Natural killer cell (primary cell): ENCODE measurements around the gene RNASE13. TPM values are rescaled to one million over a fixed set of nuclear protein-coding genes. Genes with fewer than 3 reads are reported as not detected.

ENCODE experiments used
- ATAC-seq, 3 donors: fragments of 150-1000 bp in 2 of 3; fragments of 200-7000 bp in 1 of 3; cut with Tn5 transposase; 1 replicate in 1 of 3; 2 replicates in 2 of 3; pipeline ENCODE4 v1.10.0; 2021; ENCODE audit warnings: mild to moderate bottlenecking in 2 of 3, moderate library complexity in 2 of 3
- DNase-seq, 2 donors: peaks; one replicate each; pipeline versions ENCODE4 v3.0.0 to v3.0.0-alpha.2; 2013 to 2021; ENCODE audit warnings: mixed read lengths in 1 of 2
- H3K27ac ChIP-seq: one replicate; pipeline ENCODE4 v1.5.1; 2013; ENCODE audit warnings: mild to moderate bottlenecking, low read length
- H3K27me3 ChIP-seq: one replicate; pipeline ENCODE4 v1.6.1; 2013; ENCODE audit warnings: low read length; ENCODE audit not compliant: control insufficient read depth, insufficient read depth
- H3K36me3 ChIP-seq: one replicate; pipeline ENCODE4 v1.6.1; 2013; ENCODE audit warnings: low read length; ENCODE audit not compliant: control insufficient read depth, insufficient read depth
- H3K4me1 ChIP-seq: one replicate; pipeline ENCODE4 v1.6.1; 2013; ENCODE audit warnings: low read length; ENCODE audit not compliant: control insufficient read depth, insufficient read depth
- H3K4me3 ChIP-seq: one replicate; pipeline ENCODE4 v1.5.1; 2013; ENCODE audit warnings: low read length
- H3K9me3 ChIP-seq: one replicate; pipeline ENCODE4 v1.6.1; 2013; ENCODE audit warnings: low read length; ENCODE audit not compliant: control insufficient read depth, insufficient read depth
- H3K27ac Mint-ChIP-seq, 2 donors: one replicate each; pipeline ENCODE4 v1.8.0; 2022; ENCODE audit warnings: mild to moderate bottlenecking in 2 of 2, mixed read lengths in 2 of 2, moderate library complexity in 1 of 2
- H3K27me3 Mint-ChIP-seq, 2 donors: one replicate each; pipeline ENCODE4 v1.8.0; 2022; ENCODE audit warnings: low read depth in 2 of 2, mixed read lengths in 2 of 2
- H3K36me3 Mint-ChIP-seq: one replicate; pipeline ENCODE4 v1.8.0; 2022; ENCODE audit warnings: mixed read lengths
- H3K4me1 Mint-ChIP-seq, 2 donors: one replicate each; pipeline ENCODE4 v1.8.0; 2022; ENCODE audit warnings: mixed read lengths in 2 of 2
- H3K4me3 Mint-ChIP-seq: one replicate; pipeline ENCODE4 v1.8.0; 2022; ENCODE audit warnings: mild to moderate bottlenecking, moderate library complexity, mixed read lengths
- H3K9me3 Mint-ChIP-seq, 2 donors: one replicate each; pipeline ENCODE4 v1.8.0; 2022; ENCODE audit warnings: mixed read lengths in 2 of 2
- WGBS: methylation state at CpG from one replicate; pipeline ENCODE4 v1.1.7; 2013; ENCODE audit warnings: missing lambda C conversion rate; ENCODE audit not compliant: insufficient coverage; 5-methylcytosine and 5-hydroxymethylcytosine counted together
- intact Hi-C: fragments of 100-400 bp; cut with micrococcal nuclease; formaldehyde crosslinking; loops from one replicate; pipeline ENCODE4 v1.14.2; 2022
- total RNA-seq, 4 donors: library from RNA; stranded (reverse); fragments of 120-200 nt in 1 of 4; gene quantifications; one replicate each; pipeline versions ENCODE4 v1.2.3 to v1.2.4, GENCODE V29; 2013 to 2022
- TF ChIP-seq, protein P1 (sequence below): fragments of 200-600 bp; IDR thresholded peaks from one replicate; pipeline ENCODE4 v1.8.0; 2022; ENCODE audit warnings: antibody characterized with exemption

RNASE13 gene
- total RNA-seq, 3 donors from 2014 or later (not counting 1 experiment from before 2014, with no cell fraction given), result not detected

DNA sequence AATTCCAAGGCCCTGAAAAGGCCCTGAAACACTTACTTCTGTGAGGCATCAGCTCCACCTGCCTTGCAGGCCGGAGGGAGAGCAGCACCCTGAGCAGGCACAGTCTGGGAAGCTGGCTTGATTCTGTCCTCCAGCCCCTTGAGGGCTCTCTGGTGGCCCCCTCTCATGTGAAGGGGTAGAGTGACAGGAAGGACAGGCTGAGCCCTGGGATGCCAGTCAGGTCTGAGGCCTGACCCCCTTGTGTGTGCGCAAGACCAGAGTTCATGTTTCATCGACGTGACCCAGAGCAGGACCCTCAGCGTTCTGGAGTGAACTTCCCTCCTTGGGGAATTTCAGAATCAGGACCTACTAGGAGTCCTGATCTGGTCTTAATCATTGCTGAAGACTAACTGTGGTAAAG lies 24.3 kb upstream of the RNASE13 start:
- no peaks in the 10 kb centered on the region for H3K36me3 ChIP-seq
- peaks cover 28 to 37% of the 10 kb centered on the region in 2 donors for H3K27me3 Mint-ChIP-seq
- no peaks in the 10 kb centered on the region for H3K9me3 ChIP-seq
- H3K27ac ChIP-seq, result no peak overlapping the region
- no peak overlapping the region for H3K4me3 ChIP-seq
- WGBS, result 88% methylated on average over 5 of the region's 5 CpGs
- intact Hi-C loops, result no loop called here
- no peaks in the 10 kb centered on the region for H3K9me3 Mint-ChIP-seq
- no peaks in the 10 kb centered on the region for H3K4me1 ChIP-seq
- TF ChIP-seq, protein P1, sequence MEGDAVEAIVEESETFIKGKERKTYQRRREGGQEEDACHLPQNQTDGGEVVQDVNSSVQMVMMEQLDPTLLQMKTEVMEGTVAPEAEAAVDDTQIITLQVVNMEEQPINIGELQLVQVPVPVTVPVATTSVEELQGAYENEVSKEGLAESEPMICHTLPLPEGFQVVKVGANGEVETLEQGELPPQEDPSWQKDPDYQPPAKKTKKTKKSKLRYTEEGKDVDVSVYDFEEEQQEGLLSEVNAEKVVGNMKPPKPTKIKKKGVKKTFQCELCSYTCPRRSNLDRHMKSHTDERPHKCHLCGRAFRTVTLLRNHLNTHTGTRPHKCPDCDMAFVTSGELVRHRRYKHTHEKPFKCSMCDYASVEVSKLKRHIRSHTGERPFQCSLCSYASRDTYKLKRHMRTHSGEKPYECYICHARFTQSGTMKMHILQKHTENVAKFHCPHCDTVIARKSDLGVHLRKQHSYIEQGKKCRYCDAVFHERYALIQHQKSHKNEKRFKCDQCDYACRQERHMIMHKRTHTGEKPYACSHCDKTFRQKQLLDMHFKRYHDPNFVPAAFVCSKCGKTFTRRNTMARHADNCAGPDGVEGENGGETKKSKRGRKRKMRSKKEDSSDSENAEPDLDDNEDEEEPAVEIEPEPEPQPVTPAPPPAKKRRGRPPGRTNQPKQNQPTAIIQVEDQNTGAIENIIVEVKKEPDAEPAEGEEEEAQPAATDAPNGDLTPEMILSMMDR, result no peak
- H3K4me3 Mint-ChIP-seq, result no peak overlapping the region
- no peaks in the 10 kb centered on the region for H3K36me3 Mint-ChIP-seq
- H3K27me3 ChIP-seq, result no peaks in the 10 kb centered on the region
- DNase-seq (no peak), ATAC-seq (no peak)
- H3K4me1 Mint-ChIP-seq, result no peaks in the 10 kb centered on the region
- H3K27ac Mint-ChIP-seq, result no peak overlapping the region

DNA sequence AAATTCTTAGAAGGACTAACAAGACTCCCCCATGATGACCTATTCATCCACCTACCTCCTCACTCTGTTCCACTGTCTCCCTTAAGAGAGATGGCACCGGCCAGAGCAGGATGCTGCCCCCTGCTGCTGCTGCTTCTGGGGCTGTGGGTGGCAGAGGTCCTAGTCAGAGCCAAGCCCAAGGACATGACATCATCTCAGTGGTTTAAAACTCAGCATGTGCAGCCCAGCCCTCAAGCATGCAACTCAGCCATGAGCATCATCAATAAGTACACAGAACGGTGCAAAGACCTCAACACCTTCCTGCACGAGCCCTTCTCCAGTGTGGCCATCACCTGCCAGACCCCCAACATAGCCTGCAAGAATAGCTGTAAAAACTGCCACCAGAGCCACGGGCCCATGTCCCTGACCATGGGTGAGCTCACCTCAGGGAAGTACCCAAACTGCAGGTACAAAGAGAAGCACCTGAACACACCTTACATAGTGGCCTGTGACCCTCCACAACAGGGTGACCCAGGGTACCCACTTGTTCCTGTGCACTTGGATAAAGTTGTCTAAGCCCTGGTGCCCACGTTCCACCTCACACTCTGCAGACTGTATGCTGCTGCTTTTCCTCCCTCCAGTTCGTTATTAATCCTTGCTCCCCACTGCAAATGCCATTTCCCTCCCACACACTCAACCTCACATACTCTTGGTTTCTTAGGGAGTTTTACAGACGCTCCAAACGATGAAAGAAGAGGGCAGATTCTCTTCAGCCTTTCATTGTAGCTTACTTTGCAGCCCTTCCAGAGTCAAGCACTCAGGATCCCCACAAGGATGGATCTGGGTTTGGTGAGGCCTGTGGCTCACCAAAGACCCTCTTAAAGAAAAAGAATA lies 23.4 kb upstream of the RNASE13 start, which contains the start of gene RNASE8:
TSS of gene RNASE8 (plus strand) at position 20 of the 873 bp plus-strand sequence. CDS start at position 91, 71 bp downstream.
- ATAC-seq, result peak in 2 of 3 donors; percentile 30 to 41
- H3K36me3 Mint-ChIP-seq, result no peaks in the 10 kb centered on the region
- no peak within 1 kb of the TSS for H3K4me3 Mint-ChIP-seq

DNA sequence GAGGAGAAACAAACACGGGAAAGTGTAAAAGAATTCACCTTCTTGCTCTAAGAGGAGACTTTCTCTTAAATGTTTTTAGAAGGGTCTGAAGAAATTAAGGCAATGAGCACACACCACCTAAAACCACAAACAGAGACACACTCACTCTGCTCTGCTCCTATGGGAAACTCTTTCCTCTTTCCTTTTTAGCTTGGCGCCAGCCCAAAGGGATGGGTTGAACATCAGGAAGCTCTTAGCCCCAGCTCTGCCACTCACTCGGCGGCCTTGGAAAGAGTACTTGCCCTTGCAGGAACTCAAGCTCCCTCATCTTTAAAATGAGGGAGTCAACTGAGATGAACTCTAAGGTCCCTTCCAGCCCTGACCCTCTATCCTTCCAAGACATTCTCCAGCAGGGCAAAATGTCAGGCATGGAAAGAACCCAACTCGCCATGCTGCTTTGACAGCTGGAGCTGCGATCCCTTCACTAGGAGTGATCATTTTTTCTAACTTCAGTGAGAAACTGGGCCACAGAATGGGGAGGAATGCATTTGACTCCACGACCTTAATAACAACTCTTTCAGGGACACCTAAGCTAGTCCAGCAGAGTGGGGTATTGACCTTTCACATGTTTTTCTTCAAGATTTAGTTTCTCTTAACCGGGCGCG lies 22.0 kb upstream of the RNASE13 start:
- Histone ChIP-seq H3K27ac (no peak overlapping the region), H3K4me1 (no peaks in the 10 kb centered on the region), H3K9me3 (no peaks in the 10 kb centered on the region), H3K4me3 (no peak overlapping the region), H3K27me3 (no peaks in the 10 kb centered on the region), H3K36me3 (no peaks in the 10 kb centered on the region)
- Mint-ChIP-seq H3K9me3 (no peaks in the 10 kb centered on the region), H3K4me1 (no peaks in the 10 kb centered on the region), H3K27ac (no peak overlapping the region), H3K27me3 (peaks cover 18 to 24% of the 10 kb centered on the region in 2 donors), H3K36me3 (no peaks in the 10 kb centered on the region), H3K4me3 (no peak overlapping the region)
- DNase-seq (no peak), ATAC-seq (no peak)
- intact Hi-C loops, result no loop called here
- TF ChIP-seq, protein P1, result no peak
- WGBS, result 84% methylated on average over 6 of the region's 10 CpGs

More for the DNA sequence above, 23.4 kb upstream of the RNASE13 start, which contains the start of gene RNASE8:
- Histone ChIP-seq H3K4me1 (no peaks in the 10 kb centered on the region), H3K9me3 (no peaks in the 10 kb centered on the region), H3K36me3 (no peaks in the 10 kb centered on the region), H3K27ac (no peak within 1 kb of the TSS), H3K4me3 (no peak within 1 kb of the TSS), H3K27me3 (no peaks in the 10 kb centered on the region)
- H3K27ac Mint-ChIP-seq, result no peak within 1 kb of the TSS
- H3K9me3 Mint-ChIP-seq, result no peaks in the 10 kb centered on the region
- no peak for DNase-seq
- 87% methylated on average over 8 of the region's 8 CpGs for WGBS
- intact Hi-C loops, result no loop called here
- TF ChIP-seq, protein P1, result no peak
- peaks cover 23 to 29% of the 10 kb centered on the region in 2 donors for H3K27me3 Mint-ChIP-seq
- no peaks in the 10 kb centered on the region for H3K4me1 Mint-ChIP-seq
